ENCODE data around the gene ITK.
"Not testable (repeated sequence)": the region's sequence is repeated elsewhere in the genome, so short reads cannot be mapped to it uniquely, and the experiment has no call there.

ITK gene

DNA sequence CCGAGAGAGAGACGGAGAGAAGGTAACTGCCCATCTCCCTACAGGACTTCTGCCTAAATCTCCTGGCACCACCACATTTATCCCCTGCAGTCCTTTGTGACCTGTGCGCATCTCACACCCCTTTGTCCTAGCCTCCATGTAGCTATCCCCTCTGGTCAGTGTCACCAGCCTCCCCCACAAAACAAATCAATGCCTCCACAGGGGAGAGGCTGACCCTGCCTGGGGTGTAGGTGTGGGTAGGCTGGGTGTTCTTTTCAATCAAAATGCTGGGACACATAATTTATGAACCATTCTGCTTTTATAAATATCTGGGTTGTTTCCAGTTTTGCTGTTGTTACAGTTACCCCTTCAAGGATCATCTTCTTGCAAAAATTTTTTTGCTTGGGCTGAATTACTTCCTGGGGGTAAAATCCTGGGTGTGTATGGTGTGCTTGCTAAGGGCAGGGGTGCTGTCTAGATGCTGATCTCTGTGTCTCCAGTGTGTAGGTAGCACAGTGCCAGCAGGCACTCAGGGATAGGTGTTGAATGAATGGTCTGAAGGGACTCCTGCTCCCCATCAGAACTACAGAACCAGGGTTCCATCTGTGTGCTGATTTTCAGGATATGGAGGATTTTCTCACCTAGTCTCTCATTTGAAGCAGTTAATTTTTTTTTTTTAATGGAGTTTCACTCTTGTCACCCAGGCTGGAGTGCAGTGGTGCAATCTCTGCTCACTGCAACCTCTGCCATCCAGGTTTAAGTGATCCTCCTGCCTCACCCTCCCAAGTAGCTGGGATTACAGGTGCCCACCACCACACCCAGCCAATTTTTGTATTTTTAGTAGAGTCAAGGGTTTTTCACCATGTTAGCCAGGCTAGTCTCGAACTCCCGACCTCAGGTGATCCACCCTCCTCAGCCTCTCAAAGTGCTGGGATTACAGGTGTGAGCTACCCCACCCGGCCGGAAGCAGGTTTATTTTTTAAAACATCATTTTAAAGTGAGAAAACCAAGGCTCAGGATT is 14.1 kb upstream of the ITK start, which contains the start of gene GARIN3:
TSS of gene GARIN3 (minus strand) at position 51 of the 1,000 bp plus-strand sequence. CDS start 96 bp downstream, outside the sequence.
- FAIRE-seq = no peak

GRCh38 chr5:157167214-157167621 is 13.4 kb upstream of the ITK start:
- DNase-seq (ENCODE audit: insufficient read length, low spot score) (peak; percentile 62), FAIRE-seq (no peak)

More for the DNA sequence above, 14.1 kb upstream of the ITK start, which contains the start of gene GARIN3:
- DNase-seq (ENCODE audit: insufficient read length, low spot score) = no peak

DNA sequence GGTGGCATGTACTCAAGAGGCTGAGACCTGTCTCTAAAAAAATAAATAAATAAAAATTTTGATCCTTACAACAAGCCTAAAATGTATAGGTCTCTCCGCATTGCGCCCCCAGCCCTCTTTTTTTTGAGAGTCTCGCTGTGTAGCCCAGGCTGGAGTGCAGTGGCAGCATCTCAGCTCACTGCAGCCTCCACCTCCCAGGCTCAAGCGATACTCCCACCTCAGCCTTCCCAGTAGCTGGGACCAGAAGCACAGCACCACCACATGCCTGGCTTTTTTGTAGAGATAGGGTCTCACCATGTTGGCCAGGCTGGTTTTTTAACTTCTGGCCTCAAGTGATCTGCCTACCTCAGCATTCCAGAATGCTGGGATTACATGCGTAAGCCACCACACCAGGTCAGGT is 12.4 kb upstream of the ITK start:
- FAIRE-seq (no peak), DNase-seq (ENCODE audit: insufficient read length, low spot score) (no peak)

GRCh38 chr5:157172403-157172802 is 8.2 kb upstream of the ITK start:
- DNase-seq (ENCODE audit: insufficient read length, low spot score) (no peak), FAIRE-seq (no peak)

GRCh38 chr5:157175071-157175612 is 5.5 kb upstream of the ITK start:
- FAIRE-seq (no peak), DNase-seq (ENCODE audit: insufficient read length, low spot score) (no peak)

- FAIRE-seq (no peak), DNase-seq (ENCODE audit: insufficient read length, low spot score) (no peak)
These were observed 2.7 kb upstream of the ITK start for GRCh38 chr5:157177953-157178352.

- DNase-seq (ENCODE audit: insufficient read length, low spot score) (no peak), FAIRE-seq (no peak)
These were observed 1.7 kb upstream of the ITK start for GRCh38 chr5:157178966-157179365.

DNA sequence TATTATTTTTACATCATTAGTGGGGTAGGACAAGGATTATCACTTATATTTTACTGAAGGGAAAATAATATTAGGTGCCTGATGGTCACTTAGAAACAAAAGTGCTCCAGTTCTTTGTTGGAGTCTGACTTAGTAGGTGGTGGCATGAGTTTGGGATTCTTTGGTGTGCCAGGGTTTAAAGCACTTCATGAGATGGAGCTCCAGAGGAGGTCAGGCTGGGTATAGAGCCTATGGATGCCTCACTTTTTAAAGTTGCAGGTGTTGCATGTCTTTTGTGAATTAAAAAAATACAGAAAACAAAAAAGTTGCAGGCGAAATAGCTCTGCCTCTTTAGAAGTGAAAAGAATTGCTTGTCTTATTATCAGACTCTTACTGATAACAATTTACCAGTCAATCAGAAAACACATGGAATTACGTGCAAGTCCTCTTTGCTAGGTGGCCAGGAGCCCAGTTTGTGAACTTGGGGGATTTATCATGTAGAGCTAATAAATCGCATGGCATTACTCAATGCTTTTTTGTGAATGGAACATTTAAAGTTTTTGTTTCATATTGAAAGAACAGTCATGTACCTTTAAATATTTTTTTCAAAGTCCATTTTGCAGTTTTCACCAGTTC is 1.6 kb downstream of the ITK start:
- FAIRE-seq (no peak), DNase-seq (ENCODE audit: insufficient read length, low spot score) (no peak)

- DNase-seq (ENCODE audit: insufficient read length, low spot score) (no peak), FAIRE-seq (no peak)
These were observed 3.6 kb downstream of the ITK start for GRCh38 chr5:157184117-157184670.

- DNase-seq (ENCODE audit: insufficient read length, low spot score); FAIRE-seq: not testable (repeated sequence)
These were observed 4.5 kb downstream of the ITK start for GRCh38 chr5:157185122-157185521.

DNA sequence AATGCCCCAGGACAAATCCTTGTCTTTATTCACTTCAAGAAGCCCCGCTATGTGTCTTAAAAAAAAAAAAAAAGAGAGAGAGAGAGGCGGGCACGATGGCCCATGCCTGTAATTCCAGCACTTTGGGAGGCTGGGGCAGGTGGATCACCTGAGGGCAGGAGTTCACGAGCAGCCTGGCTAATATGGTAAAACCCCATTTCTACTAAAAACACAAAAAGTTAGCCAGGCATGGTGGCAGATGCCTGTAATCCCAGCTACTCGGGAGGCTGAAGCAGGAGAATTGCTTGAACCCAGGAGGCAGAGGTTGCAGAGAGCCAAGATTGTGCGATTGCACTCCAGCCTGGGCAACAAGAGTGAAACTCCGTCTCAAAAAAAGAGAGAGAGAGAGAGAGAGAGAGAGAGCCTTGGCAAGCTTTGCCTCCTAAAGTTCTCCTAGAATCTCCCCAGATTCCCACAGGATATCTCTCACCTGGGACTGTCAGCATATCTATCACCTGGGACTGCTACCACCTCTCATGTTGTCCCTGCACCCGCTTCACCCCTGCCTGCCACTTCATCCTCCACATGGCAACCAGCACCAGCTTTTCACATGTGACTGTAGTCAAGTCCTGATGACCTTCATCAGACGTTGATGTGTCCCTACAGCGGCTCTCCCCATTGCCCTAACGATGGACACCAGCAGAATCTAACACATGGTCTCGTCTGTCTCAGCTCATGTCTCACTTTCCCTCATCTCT is 5.8 kb downstream of the ITK start:
- FAIRE-seq (no peak), DNase-seq (ENCODE audit: insufficient read length, low spot score) (no peak)

DNA sequence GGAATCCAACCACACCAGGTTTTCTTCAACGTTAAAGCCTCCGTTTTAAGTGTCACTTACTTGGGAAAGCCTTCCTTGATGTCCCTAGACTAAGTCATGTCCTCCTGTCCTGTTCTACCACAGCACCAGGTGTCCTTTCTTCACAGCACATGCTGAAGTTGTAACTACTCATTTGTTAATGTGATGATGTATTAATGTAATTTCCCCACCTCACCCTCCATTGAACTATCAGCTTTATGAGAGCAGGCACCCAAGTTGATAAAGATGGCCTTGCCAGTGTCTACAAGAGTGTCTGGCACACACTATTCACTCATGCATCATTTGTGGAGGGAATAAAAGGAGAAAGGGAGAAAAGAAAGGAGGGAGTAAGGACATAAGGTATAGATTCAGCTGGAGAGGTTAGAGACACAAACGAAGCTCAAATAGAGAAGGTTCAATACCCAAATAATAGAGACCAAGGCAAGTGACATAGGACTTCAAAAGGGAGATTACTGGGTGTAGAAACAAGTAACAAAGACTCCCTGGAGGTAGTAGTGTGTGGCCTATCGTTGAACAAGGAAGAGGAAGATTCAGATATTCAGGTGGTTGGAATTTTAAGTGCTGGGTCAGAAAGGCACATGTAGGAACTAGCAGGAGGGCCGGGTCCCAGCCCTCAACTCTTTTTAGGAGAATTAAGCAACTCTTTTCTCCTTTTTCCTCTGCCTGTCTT is 6.6 kb downstream of the ITK start:
- FAIRE-seq = no peak
- DNase-seq (ENCODE audit: insufficient read length, low spot score) = no peak

GRCh38 chr5:157188270-157188669 is 7.6 kb downstream of the ITK start:
- FAIRE-seq (no peak), DNase-seq (ENCODE audit: insufficient read length, low spot score) (no peak)

GRCh38 chr5:157189223-157189622 is 8.6 kb downstream of the ITK start:
- FAIRE-seq (no peak), DNase-seq (ENCODE audit: insufficient read length, low spot score) (no peak)

DNA sequence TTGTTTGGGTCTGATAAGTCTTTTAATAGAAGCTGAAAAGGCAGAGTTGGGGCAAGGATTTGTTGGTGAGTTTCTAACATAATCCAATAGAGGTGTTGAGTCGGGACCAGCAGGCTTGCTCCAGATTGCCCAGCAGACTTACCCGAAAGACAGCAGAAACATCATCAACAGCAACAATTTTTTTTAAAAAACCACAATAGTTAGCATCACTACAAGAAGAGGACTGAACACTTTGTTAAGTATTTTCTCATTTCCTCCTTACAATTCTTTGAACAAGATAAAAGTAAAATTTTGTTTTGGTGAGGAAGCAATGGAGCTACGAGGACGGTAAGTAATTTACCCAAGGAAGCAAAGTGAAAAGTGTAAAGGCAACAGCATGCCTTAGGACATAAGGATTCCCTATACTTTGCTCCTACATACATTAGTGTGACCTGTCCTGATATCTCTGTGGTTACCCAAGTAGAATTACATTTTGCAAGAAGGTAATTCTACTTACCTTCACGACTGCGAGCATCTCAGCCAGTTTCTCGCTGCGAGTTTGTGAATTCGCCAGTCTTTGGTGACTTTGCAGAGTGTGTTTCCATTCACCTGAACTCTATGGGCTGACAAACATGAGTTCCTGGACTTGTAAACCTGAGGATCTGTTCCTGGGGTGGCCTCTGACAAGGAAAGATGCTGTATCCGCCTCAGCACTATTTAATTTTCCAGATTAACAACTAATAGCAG is 13.2 kb downstream of the ITK start:
- FAIRE-seq (no peak), DNase-seq (ENCODE audit: insufficient read length, low spot score) (no peak)

DNA sequence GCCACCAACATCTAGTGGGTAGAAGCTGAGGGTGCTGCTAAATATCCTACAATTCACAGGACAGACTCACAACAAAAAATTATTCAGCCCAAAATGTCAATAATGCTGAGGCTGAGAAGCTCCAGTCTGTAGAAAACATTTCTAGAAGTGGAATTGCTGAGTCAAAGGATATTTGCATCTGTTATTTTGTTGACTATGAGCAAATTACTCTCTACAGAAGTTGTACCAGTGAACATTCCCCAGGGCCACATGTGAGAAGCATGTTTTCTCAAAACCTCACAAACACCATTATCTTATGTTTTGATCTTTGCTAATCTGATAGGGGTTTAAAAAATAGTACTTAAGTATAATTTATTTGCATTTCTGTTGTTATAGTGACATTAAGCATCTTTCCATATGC is 15.4 kb downstream of the ITK start:
- no peak for DNase-seq (ENCODE audit: insufficient read length, low spot score)
- FAIRE-seq = no peak

GRCh38 chr5:157197086-157197485 is 16.4 kb downstream of the ITK start:
- DNase-seq (ENCODE audit: insufficient read length, low spot score) (no peak), FAIRE-seq (no peak)

GRCh38 chr5:157198277-157198986 is 17.8 kb downstream of the ITK start:
- no peak for DNase-seq (ENCODE audit: insufficient read length, low spot score)
- no peak for FAIRE-seq

- FAIRE-seq = no peak
These were observed 21.2 kb downstream of the ITK start for GRCh38 chr5:157201857-157202256.

More at GRCh38 chr5:157201857-157202256, 21.2 kb downstream of the ITK start:
- no peak for DNase-seq (ENCODE audit: insufficient read length, low spot score)

Data from HTR-8/SVneo (cell line).